ENCODE results near the gene CYP2A6.
"Not testable (repeated sequence)": the region's sequence is repeated elsewhere in the genome, so short reads cannot be mapped to it uniquely, and the experiment has no call there.

CYP2A6 gene

DNA sequence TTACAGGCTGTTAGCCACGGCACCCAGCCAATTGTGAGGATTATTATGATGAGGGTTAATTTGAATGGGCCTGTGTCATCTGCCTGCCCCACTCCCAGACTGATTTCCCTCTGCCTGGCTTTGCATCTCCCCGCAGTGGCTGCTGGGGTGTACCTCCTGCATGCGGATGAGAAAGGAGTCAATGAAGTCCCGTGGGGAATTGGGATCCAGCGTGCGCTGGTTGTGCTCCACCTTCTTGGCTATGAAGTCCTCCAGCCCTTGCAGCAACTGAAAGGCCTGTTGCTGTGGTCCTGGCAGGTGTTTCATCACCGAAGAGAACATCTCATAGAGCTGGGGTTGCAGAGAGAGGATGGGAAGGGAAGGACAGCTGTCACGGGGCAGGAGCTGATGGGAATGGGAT is 3.5 kb downstream of the CYP2A6 start:
- intact Hi-C loops (cut with DNase I); DNase-seq: not testable (repeated sequence)

GRCh38 chr19:40843653-40844052 is 6.6 kb downstream of the CYP2A6 start:
- intact Hi-C loops (cut with DNase I); DNase-seq: not testable (repeated sequence)

DNA sequence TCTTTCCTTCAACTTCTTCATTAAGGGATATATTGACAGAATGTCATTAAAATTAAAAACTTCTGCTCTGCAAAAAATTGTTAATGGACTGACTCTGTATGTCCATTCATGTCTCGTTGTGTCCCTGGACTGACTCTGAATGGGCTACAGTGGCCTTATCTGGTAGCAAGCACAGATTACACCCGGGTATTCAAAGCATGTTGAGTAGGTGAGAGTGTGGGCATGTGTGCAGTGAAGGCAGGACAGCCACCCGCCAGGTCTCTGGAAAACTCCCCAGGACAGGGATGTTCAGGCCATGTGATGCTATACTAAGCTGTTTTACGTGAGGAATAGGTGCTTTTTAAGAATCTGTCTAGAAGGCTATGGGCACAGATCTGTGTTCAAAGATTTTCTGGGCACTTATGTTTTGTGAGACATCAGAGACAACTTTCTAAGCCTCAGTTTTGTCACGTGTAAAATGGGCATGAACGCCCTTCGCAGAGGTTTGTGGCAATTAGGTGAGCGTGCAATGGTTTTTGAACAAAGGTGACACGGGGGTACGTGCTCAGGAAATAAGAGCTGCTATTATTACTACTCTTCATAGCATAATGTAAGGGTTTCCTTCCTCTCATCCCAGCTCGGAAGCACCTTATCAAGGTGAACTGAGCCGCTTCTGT is 7.1 kb downstream of the CYP2A6 start:
- DNase-seq; intact Hi-C loops (cut with DNase I): not testable (repeated sequence)

DNA sequence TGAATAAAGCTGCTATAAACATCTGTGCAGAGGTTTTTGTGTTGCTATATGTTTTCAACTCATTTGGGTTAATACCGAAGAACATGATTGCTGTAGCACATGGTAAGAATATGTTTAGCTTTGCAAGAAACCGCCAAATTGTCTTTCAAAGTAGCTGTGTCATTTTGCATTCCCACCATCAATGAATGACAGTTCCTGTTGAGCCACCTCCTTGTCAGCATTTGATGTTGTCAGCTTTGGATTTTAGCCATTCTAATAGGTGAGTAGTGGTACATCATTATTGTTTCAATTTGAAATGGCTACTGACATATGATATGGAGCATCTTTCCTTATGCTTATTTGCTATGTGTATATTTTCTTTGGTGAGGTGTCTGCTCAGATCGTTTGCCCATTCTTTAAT is 8.2 kb downstream of the CYP2A6 start:
- DNase-seq; intact Hi-C loops (cut with DNase I): not testable (repeated sequence)

DNA sequence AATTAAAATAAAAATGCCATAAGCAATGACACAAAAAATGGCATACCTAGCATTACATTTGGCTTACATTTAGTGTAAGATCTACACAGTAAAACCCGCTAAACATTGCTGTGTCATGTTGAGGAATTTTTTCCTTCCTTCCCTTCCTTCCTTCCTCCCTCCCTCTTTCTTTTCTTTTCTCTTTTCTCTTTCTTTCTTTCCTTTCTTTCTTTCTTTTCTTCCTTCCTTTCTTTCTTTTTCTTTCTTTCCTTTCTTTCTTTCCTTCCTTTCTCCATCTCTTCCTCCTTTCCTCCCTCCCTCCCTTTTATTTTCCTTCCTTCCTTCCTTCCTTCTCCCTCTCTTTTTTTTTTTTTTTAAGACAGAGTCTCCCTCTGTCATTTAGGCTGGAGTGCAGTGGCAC is 11.8 kb downstream of the CYP2A6 start:
- DNase-seq; intact Hi-C loops (cut with DNase I): not testable (repeated sequence)

DNA sequence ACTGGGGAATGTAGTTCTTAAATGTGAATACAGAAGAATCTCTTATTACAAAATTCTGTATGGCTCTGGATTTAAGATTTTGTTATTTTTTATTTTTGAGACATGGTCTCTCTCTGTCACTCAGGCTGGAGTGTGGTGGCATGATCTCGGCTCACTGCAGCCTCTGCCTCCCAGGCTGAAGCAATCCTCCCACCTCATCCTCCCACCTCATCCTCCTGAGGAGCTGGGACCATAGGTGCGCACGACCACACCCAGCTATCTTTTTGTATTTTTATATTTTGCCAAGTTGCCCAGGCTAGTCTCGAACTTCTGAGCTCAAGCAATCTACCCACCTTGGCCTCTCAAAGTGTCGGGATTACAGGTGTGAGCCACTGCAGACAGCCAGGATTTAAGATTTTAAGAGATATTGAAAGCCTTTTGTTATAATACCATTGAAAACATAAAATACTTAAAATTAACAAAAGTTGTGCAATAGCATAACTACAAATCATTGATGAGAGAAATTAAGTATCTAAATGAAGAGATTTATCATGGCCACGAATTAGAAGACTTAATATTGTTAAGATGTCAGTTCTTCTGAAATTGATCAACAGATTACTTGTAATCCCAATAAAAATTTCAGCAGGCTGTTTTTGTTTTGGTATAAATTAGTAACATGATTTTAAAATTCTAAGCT is 13.4 kb downstream of the CYP2A6 start:
- intact Hi-C loops (cut with DNase I), result no loop called here
- DNase-seq, result no peak

- intact Hi-C loops (cut with DNase I); DNase-seq: not testable (repeated sequence)
Observed at GRCh38 chr19:40833728-40834533, 16.3 kb downstream of the CYP2A6 start.

DNA sequence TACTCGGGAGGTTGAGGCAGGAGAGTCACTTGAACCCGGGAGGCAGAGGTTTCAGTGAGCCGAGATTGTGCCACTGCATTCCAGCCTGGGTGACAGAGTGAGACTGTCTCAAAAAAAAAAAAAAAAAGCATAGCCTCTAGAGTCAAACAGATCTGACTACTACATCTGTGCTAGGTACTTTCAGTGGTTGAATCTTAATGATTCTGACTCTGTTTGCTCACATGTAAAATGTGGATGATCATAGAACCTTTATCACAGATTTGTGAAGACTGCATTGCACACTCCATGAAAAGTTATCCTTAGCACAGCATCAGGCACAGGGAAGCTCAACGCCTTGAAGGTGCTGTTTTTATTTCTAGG is 17.8 kb downstream of the CYP2A6 start:
- DNase-seq; intact Hi-C loops (cut with DNase I): not testable (repeated sequence)

DNA sequence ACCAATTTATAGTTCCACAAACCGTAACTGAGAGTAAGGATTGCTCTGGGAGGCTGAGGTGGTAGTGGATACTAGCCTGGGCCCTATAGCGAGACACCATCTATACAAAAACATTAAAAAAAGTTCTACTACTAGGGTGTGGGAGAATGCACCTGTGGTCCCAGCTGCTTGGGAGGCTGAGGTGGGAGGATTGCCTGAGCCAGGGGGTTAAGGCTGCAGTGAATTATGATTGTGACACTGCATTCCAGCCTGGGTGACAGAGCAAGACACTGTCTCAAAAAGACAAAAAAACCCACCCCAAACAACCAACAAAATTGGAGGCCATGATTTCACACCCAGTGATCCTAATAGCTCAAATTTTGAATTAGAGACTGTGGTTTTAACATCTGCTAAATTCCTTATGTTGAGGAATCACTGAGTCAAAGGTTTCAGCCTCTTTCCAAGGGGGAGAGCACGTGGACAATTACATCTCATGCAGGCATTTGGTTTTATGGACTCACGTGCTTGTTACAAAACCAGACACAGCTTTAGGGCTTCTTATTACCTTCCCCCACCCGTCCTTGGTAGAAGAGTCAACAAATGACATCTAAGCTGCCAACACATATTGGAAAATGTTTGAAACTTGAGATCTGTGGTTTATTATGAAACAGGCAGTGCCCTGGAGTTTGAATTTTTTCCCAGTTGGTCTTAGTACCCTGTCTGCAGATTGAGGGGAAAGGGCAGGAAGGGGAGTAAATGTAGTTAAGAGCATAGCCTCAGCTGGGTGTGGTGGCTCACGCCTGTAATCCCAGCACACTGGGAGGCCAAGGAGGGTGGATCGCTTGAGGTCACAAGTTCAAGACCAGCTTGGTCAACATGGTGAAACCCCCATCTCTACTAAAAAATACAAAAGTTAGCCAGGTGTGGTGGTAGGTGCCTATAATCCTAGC is 18.5 kb downstream of the CYP2A6 start:
- peak in 1 of 10 donors; percentile 15 for DNase-seq
- intact Hi-C loops (cut with DNase I), result no loop called here

GRCh38 chr19:40830741-40831140 is 19.5 kb downstream of the CYP2A6 start:
- intact Hi-C loops (cut with DNase I), result not testable (repeated sequence)
- DNase-seq, result peak in 1 of 10 donors; percentile 61

GRCh38 chr19:40829205-40829604 is 21.0 kb downstream of the CYP2A6 start:
- no peak for DNase-seq
- intact Hi-C loops (cut with DNase I), result no loop called here

DNA sequence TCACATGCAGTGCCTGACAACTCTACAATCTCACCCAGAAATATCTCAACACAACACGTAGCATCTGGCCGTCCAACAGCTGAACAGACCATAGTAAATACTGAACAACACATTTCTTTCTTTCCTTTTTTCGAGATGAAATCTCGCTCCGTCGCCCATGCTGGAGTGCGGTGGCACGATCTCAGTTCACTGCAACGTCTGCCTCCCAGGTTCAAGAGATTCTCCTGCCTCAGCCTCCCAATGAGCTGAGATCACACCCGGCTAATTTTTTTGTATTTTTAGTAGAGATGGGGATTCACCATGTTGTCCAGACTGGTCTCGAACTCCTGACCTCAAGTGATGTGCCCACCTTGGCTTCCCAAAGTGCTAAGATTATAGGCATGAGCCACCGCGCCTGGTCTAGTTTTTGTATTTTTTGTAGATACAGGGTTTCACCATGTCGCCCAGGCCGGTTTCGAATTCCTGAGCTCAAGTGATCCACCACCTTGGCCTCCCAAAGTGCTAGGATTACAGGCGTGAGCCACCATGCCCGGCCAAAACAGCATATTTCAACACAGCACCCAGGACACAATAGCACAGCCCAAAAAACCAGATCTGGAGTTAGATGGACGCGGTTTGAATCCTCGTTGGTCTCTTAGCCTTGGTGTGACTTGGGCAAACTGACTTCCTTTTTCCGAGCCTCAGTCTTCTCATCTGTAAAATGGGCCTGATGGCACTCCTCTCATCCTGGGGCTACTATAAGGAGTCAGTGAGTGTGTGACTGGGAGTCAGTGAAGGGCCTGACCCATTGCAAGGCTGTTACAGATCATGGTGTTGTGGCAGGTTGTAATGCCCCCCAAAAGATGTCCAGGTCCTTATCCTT is 22.6 kb downstream of the CYP2A6 start:
- peak in 1 of 10 donors; percentile 74 for DNase-seq
- intact Hi-C loops (cut with DNase I), result no loop called here

DNA sequence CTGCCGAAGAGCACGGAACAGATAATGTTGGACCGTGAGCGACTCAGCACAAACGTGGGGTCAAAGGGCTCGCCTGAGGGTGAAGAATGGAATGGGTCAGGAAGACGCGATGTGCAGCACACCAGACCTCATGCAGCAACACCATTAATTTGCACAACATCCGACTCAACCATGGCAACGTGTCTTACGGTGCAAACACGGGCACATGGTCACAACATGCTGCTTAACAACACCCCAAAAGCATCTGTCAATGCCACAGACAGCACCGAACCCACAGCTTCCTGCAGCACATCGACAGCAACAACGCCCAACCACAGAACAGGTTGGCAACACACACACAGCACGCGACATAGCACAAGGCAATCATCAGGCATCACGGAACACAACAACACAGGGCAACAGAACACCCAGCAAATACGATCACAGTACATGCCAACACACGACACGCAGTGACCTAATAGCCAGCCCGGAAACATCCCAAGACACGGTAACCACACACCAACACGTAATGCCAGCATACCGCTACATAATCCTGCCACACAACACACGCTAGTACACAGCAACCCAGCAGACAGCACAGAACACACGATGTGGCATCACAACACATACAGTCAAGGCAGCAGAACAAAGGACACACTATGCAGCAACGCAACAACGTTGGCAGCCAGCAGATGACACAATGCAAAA is 23.4 kb downstream of the CYP2A6 start:
- intact Hi-C loops (cut with DNase I), result not testable (repeated sequence)

DNA sequence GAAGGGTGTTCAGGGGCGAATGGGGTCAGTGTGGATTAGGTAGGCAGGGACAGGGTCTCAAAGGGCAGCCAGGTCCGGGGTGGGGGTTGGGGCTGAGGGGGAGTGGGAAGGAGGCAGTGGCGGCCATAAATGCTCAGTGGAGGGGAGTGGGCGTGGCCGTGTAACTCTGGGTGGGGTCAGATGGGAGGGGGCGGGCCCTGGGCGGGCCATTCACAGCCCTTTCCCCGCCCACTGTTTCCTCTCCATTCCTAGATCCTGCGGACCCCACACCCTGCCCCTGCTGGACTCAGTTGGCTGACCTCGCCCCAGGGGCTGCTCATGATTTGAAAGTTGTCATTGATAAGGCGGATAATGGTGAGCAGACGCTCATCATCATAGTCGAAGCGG is 23.9 kb downstream of the CYP2A6 start:
- DNase-seq; intact Hi-C loops (cut with DNase I): not testable (repeated sequence)

More for the DNA sequence above, 23.4 kb downstream of the CYP2A6 start:
- peak in 1 of 10 donors; percentile 30 for DNase-seq

- DNase-seq, result peak in 1 of 10 donors; percentile 15
- intact Hi-C loops (cut with DNase I), result not testable (repeated sequence)
Observed at GRCh38 chr19:40825460-40826095, 24.7 kb downstream of the CYP2A6 start.

- peak in 1 of 10 donors; percentile 41 for DNase-seq
- intact Hi-C loops (cut with DNase I), result not testable (repeated sequence)
Observed at GRCh38 chr19:40824916-40825315, 25.3 kb downstream of the CYP2A6 start.

DNA sequence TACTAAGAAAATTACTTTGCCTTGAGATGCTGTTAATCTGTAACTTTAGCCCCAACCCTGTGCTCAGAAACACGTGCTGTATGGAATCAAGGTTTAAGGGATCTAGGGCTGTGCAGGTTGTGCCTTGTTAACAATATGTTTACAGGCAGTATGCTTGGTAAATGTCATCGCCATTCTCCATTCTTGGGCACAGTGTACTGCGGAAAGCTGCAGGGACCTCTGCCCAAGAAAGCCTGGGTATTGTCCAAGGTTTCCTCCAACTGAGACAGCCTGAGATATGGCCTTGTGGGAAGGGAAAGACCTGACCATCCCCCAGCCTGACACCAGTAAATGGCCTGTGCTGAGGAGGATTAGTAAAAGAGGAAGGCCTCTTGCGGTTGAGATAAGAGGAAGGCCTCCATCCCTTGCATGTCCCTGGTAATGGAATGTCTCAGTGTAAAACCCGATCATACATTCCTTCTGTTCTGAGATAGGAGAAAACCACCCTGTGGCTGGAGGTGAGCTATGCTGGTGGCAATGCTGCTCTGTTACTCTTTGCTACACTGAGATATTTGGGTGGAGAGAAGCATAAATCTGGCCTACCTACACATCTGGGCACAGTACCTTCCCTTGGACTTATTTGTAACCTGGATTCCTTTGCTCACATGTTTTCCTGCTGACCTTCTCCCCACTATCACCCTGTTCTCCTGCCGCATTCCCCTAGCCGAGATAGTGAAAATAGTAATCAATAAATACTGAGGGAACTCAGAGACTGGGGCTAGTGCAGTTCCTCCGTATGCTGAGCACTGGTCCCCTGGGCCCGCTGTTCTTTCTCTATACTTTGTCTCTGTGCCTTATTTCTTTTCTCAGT is 27.3 kb downstream of the CYP2A6 start:
- intact Hi-C loops (cut with DNase I), result not testable (repeated sequence)
- DNase-seq, result peak in 1 of 10 donors; percentile 79

All from posterior cingulate gyrus (tissue), 11 donors.